ENCODE measurements around the gene DTD1. TPM values are rescaled to one million over a fixed set of nuclear protein-coding genes. Genes with fewer than 3 reads are reported as not detected.

Gene DTD1
- total RNA-seq, 1 donor from 2014 or later, result 49.9 TPM

- DNase-seq, result no peak
- Mint-ChIP-seq H3K27ac (no peak overlapping the region), H3K4me3 (no peak overlapping the region), H3K27me3 (no peaks in the 10 kb centered on the region), H3K9me3 (no peaks in the 10 kb centered on the region), H3K36me3 (ENCODE audit: low read depth) (peaks cover 4% of the 10 kb centered on the region), H3K4me1 (peaks cover 3% of the 10 kb centered on the region)
- intact Hi-C loops (cut with micrococcal nuclease), result no loop called here
Observed at GRCh38 chr20:18715564-18715963, 127.7 kb downstream of the DTD1 start.

- H3K4me1 Mint-ChIP-seq, result peaks cover 3% of the 10 kb centered on the region
- H3K4me3 Mint-ChIP-seq, result no peak overlapping the region
- no peak overlapping the region for H3K27ac Mint-ChIP-seq
- H3K9me3 Mint-ChIP-seq, result no peaks in the 10 kb centered on the region
- intact Hi-C loops (cut with micrococcal nuclease), result no loop called here
- H3K36me3 Mint-ChIP-seq (ENCODE audit: low read depth), result peaks cover 4% of the 10 kb centered on the region
- no peak for DNase-seq
- no peaks in the 10 kb centered on the region for H3K27me3 Mint-ChIP-seq
Observed at GRCh38 chr20:18717062-18717461, 129.2 kb downstream of the DTD1 start.

- no peaks in the 10 kb centered on the region for H3K9me3 Mint-ChIP-seq
- peaks cover 4% of the 10 kb centered on the region for H3K36me3 Mint-ChIP-seq (ENCODE audit: low read depth)
- H3K27ac Mint-ChIP-seq, result no peak overlapping the region
- DNase-seq, result no peak
- peaks cover 3% of the 10 kb centered on the region for H3K4me1 Mint-ChIP-seq
- H3K27me3 Mint-ChIP-seq, result no peaks in the 10 kb centered on the region
- H3K4me3 Mint-ChIP-seq, result no peak overlapping the region
- intact Hi-C loops (cut with micrococcal nuclease), result no loop called here
Observed at GRCh38 chr20:18718129-18718528, 130.3 kb downstream of the DTD1 start.

GRCh38 chr20:18719426-18719825 lies 131.6 kb downstream of the DTD1 start:
- intact Hi-C loops (cut with micrococcal nuclease), result no loop called here
- H3K27me3 Mint-ChIP-seq, result no peaks in the 10 kb centered on the region
- DNase-seq, result no peak
- no peak overlapping the region for H3K27ac Mint-ChIP-seq
- H3K4me1 Mint-ChIP-seq, result peaks cover 3% of the 10 kb centered on the region
- H3K9me3 Mint-ChIP-seq, result no peaks in the 10 kb centered on the region
- no peak overlapping the region for H3K4me3 Mint-ChIP-seq
- H3K36me3 Mint-ChIP-seq (ENCODE audit: low read depth), result peaks cover 2% of the 10 kb centered on the region

- H3K36me3 Mint-ChIP-seq (ENCODE audit: low read depth), result peaks cover 2% of the 10 kb centered on the region
- H3K4me3 Mint-ChIP-seq, result no peak overlapping the region
- H3K27ac Mint-ChIP-seq, result no peak overlapping the region
- no peaks in the 10 kb centered on the region for H3K9me3 Mint-ChIP-seq
- peaks cover 3% of the 10 kb centered on the region for H3K4me1 Mint-ChIP-seq
- no peak for DNase-seq
- intact Hi-C loops (cut with micrococcal nuclease), result no loop called here
- H3K27me3 Mint-ChIP-seq, result no peaks in the 10 kb centered on the region
Observed at GRCh38 chr20:18721551-18722115, 133.8 kb downstream of the DTD1 start.

- Mint-ChIP-seq H3K27me3 (no peaks in the 10 kb centered on the region), H3K27ac (no peak overlapping the region), H3K4me1 (peaks cover 5% of the 10 kb centered on the region), H3K9me3 (no peaks in the 10 kb centered on the region), H3K4me3 (no peak overlapping the region), H3K36me3 (ENCODE audit: low read depth) (peaks cover 2% of the 10 kb centered on the region)
- DNase-seq, result no peak
- intact Hi-C loops (cut with micrococcal nuclease), result no loop called here
Observed at GRCh38 chr20:18722371-18722770, 134.5 kb downstream of the DTD1 start.

GRCh38 chr20:18724077-18724476 lies 136.2 kb downstream of the DTD1 start:
- H3K36me3 Mint-ChIP-seq (ENCODE audit: low read depth), result peaks cover 2% of the 10 kb centered on the region
- H3K4me3 Mint-ChIP-seq, result no peak overlapping the region
- no peak for DNase-seq
- H3K4me1 Mint-ChIP-seq, result peaks cover 8% of the 10 kb centered on the region
- no peak overlapping the region for H3K27ac Mint-ChIP-seq
- intact Hi-C loops (cut with micrococcal nuclease), result no loop called here
- no peaks in the 10 kb centered on the region for H3K27me3 Mint-ChIP-seq
- H3K9me3 Mint-ChIP-seq, result no peaks in the 10 kb centered on the region

- no peak for DNase-seq
- intact Hi-C loops (cut with micrococcal nuclease), result no loop called here
- Mint-ChIP-seq H3K27me3 (no peaks in the 10 kb centered on the region), H3K27ac (no peak overlapping the region), H3K4me1 (peaks cover 8% of the 10 kb centered on the region), H3K36me3 (ENCODE audit: low read depth) (peaks cover 2% of the 10 kb centered on the region), H3K4me3 (no peak overlapping the region), H3K9me3 (no peaks in the 10 kb centered on the region)
Observed at GRCh38 chr20:18724788-18725464, 137.1 kb downstream of the DTD1 start.

- intact Hi-C loops (cut with micrococcal nuclease), result no loop called here
- no peaks in the 10 kb centered on the region for H3K36me3 Mint-ChIP-seq (ENCODE audit: low read depth)
- H3K9me3 Mint-ChIP-seq, result no peaks in the 10 kb centered on the region
- DNase-seq, result no peak
- H3K4me1 Mint-ChIP-seq, result peaks cover 8% of the 10 kb centered on the region
- no peak overlapping the region for H3K4me3 Mint-ChIP-seq
- no peaks in the 10 kb centered on the region for H3K27me3 Mint-ChIP-seq
- H3K27ac Mint-ChIP-seq, result no peak overlapping the region
Observed at GRCh38 chr20:18727032-18727508, 139.2 kb downstream of the DTD1 start.

- Mint-ChIP-seq H3K9me3 (no peaks in the 10 kb centered on the region), H3K27ac (no peak overlapping the region), H3K27me3 (no peaks in the 10 kb centered on the region), H3K4me3 (no peak overlapping the region), H3K4me1 (peaks cover 8% of the 10 kb centered on the region), H3K36me3 (ENCODE audit: low read depth) (no peaks in the 10 kb centered on the region)
- DNase-seq, result no peak
- intact Hi-C loops (cut with micrococcal nuclease), result no loop called here
Observed at GRCh38 chr20:18728165-18728869, 140.5 kb downstream of the DTD1 start.

- intact Hi-C loops (cut with micrococcal nuclease), result no loop called here
- Mint-ChIP-seq H3K9me3 (no peaks in the 10 kb centered on the region), H3K4me3 (no peak overlapping the region)
Observed at GRCh38 chr20:18728870-18729224, 141.0 kb downstream of the DTD1 start.

GRCh38 chr20:18729231-18729825 lies 141.5 kb downstream of the DTD1 start:
- Mint-ChIP-seq H3K36me3 (ENCODE audit: low read depth) (no peaks in the 10 kb centered on the region), H3K4me3 (no peak overlapping the region), H3K4me1 (peaks cover 8% of the 10 kb centered on the region), H3K27ac (no peak overlapping the region), H3K9me3 (no peaks in the 10 kb centered on the region), H3K27me3 (no peaks in the 10 kb centered on the region)
- DNase-seq, result no peak
- intact Hi-C loops (cut with micrococcal nuclease), result no loop called here

More at GRCh38 chr20:18728870-18729224, 141.0 kb downstream of the DTD1 start:
- no peak for DNase-seq
- Mint-ChIP-seq H3K4me1 (peaks cover 8% of the 10 kb centered on the region), H3K27ac (no peak overlapping the region), H3K27me3 (no peaks in the 10 kb centered on the region), H3K36me3 (ENCODE audit: low read depth) (no peaks in the 10 kb centered on the region)

- H3K4me1 Mint-ChIP-seq, result peaks cover 7% of the 10 kb centered on the region
- no peak for DNase-seq
- H3K27ac Mint-ChIP-seq, result no peak overlapping the region
- no peaks in the 10 kb centered on the region for H3K27me3 Mint-ChIP-seq
- no peak overlapping the region for H3K4me3 Mint-ChIP-seq
- no peaks in the 10 kb centered on the region for H3K36me3 Mint-ChIP-seq (ENCODE audit: low read depth)
- intact Hi-C loops (cut with micrococcal nuclease), result no loop called here
- no peaks in the 10 kb centered on the region for H3K9me3 Mint-ChIP-seq
Observed at GRCh38 chr20:18731940-18732339, 144.1 kb downstream of the DTD1 start.

- H3K9me3 Mint-ChIP-seq, result no peaks in the 10 kb centered on the region
- H3K36me3 Mint-ChIP-seq (ENCODE audit: low read depth), result no peaks in the 10 kb centered on the region
- no peak overlapping the region for H3K27ac Mint-ChIP-seq
- no peaks in the 10 kb centered on the region for H3K4me1 Mint-ChIP-seq
- DNase-seq, result no peak
- no peaks in the 10 kb centered on the region for H3K27me3 Mint-ChIP-seq
- H3K4me3 Mint-ChIP-seq, result no peak overlapping the region
- intact Hi-C loops (cut with micrococcal nuclease), result no loop called here
Observed at GRCh38 chr20:18734525-18735189, 146.8 kb downstream of the DTD1 start.

Data from activated CD4-positive, alpha-beta T cell treated with anti-CD3 and anti-CD28 coated beads, Interleukin-2, amount 10 ng/mL, durations not matched to agents 24 days and 14 days (primary cell).